GM21576 (cell line): ENCODE measurements around the gene CDC73.
"Not testable (repeated sequence)": the region's sequence is repeated elsewhere in the genome, so short reads cannot be mapped to it uniquely, and the experiment has no call there.

Source experiments
- ATAC-seq: cut with Tn5 transposase; IDR thresholded peaks from one replicate; pipeline ENCODE4 v1.9.1; 2021; ENCODE audit warnings: mild to moderate bottlenecking, moderate library complexity; ENCODE audit not compliant: unreplicated experiment

Gene CDC73

GRCh38 chr1:193275773-193276172 lies 153.9 kb downstream of the CDC73 start:
- ATAC-seq: no peak

- no peak for ATAC-seq
Observed at GRCh38 chr1:193278968-193279367, 157.1 kb downstream of the CDC73 start.

GRCh38 chr1:193281894-193282293 lies 160.1 kb downstream of the CDC73 start:
- ATAC-seq: no peak

GRCh38 chr1:193283016-193283415 lies 161.2 kb downstream of the CDC73 start:
- no peak for ATAC-seq

- ATAC-seq: no peak
Observed at GRCh38 chr1:193284219-193284618, 162.4 kb downstream of the CDC73 start.

GRCh38 chr1:193285641-193286040 lies 163.8 kb downstream of the CDC73 start:
- no peak for ATAC-seq

GRCh38 chr1:193288548-193289080 lies 166.8 kb downstream of the CDC73 start:
- ATAC-seq: not testable (repeated sequence)

GRCh38 chr1:193293726-193294125 lies 171.9 kb downstream of the CDC73 start:
- ATAC-seq: no peak

- peak; percentile 59 for ATAC-seq
Observed at GRCh38 chr1:193299038-193299437, 177.2 kb downstream of the CDC73 start.

- no peak for ATAC-seq
Observed at GRCh38 chr1:193301746-193302145, 179.9 kb downstream of the CDC73 start.

- ATAC-seq: no peak
Observed at GRCh38 chr1:193303849-193304248, 182.0 kb downstream of the CDC73 start.
